C4-2B (cell line): ENCODE measurements around the gene TPD52L1.

Source experiments
- ZFX ChIP-seq: fragments of 450-650 bp; IDR thresholded peaks from 2 replicates; pipeline ENCODE4 v1.6.1; 2017
- TF ChIP-seq, protein P1 (sequence below): fragments of 450-650 bp; conservative IDR thresholded peaks from 2 replicates; pipeline ENCODE4 v1.5.1; 2017; ENCODE audit warnings: mild to moderate bottlenecking

DNA sequence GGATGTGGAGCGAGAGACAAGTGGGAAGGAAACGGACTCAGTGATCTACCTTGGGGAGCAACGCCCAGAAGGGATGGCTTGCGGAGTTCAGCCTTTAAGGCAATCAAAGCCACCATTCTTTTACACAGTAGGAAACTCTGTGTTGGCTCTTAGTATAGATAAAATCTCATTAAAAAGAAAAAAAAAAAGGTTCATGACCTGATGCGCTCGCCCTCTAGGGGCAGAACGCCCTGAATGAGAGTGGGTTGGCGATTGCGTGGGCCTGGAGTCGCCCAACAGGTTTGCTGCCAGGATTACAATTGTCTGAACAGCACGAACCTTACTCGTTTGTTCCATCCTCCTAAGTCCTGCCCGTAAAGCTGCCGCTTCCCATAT is 1.2 kb downstream of the TPD52L1 start:
- TF ChIP-seq, protein P1, sequence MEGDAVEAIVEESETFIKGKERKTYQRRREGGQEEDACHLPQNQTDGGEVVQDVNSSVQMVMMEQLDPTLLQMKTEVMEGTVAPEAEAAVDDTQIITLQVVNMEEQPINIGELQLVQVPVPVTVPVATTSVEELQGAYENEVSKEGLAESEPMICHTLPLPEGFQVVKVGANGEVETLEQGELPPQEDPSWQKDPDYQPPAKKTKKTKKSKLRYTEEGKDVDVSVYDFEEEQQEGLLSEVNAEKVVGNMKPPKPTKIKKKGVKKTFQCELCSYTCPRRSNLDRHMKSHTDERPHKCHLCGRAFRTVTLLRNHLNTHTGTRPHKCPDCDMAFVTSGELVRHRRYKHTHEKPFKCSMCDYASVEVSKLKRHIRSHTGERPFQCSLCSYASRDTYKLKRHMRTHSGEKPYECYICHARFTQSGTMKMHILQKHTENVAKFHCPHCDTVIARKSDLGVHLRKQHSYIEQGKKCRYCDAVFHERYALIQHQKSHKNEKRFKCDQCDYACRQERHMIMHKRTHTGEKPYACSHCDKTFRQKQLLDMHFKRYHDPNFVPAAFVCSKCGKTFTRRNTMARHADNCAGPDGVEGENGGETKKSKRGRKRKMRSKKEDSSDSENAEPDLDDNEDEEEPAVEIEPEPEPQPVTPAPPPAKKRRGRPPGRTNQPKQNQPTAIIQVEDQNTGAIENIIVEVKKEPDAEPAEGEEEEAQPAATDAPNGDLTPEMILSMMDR: peak; percentile 73
- no peak for TF ChIP-seq ZFX
